HepG2 (cell line): Measurements from ENCODE around the gene UBE3B. TPM values are rescaled to one million over a fixed set of nuclear protein-coding genes. Genes with fewer than 3 reads are reported as not detected.

Experiments
- ATAC-seq: fragments of 200-7000 bp; cut with Tn5 transposase; 3 replicates; pipeline ENCODE4 v1.9.1; 2020; ENCODE audit warnings: mild to moderate bottlenecking, moderate library complexity
- BruUV-seq: library from RNA; stranded (reverse); fragments of 400-500 nt; replicated peaks from 2 replicates; lab custom pipeline; 2021; lab: Mats Ljungman, UMichigan
- CTCF ChIA-PET: fragments of 300-600 bp; formaldehyde crosslinking; extraction: SDS; loops from one replicate; lab custom pipeline; 2021; ENCODE audit warnings: low total read pairs, inconsistent platforms, low intra/inter-chr PET ratio; lab: Yijun Ruan, JAX
- POLR2A ChIA-PET: fragments of 350-600 bp; sonication (Branson Sonifier 250); formaldehyde crosslinking; loops from one replicate; lab custom pipeline; 2020; ENCODE audit warnings: antibody characterized with exemption, inconsistent platforms; lab: Yijun Ruan, JAX
- DNase-seq: peaks from one replicate; pipeline ENCODE4 v3.0.0-alpha.2; 2015; ENCODE audit warnings: low spot score
- FAIRE-seq: peaks from 3 replicates; lab custom pipeline; 2011; peaks lifted over from hg19 to GRCh38; lab: Jason Lieb, UNC
- H2AFZ ChIP-seq: one replicate; pipeline ENCODE4 v1.6.1; 2011; ENCODE audit warnings: low read length, inconsistent platforms
- H3K27ac ChIP-seq: fragments of 300-600 bp; 3 replicates; pipeline ENCODE4 v1.8.0; 2011; ENCODE audit warnings: mixed run types, mild to moderate bottlenecking, mixed read lengths, low read length, inconsistent platforms; ENCODE audit not compliant: insufficient read depth; ENCODE audit errors: extremely low read length
- H3K27me3 ChIP-seq, 2 experiments: fragments of 200-600 bp in 1 of 2; 2 replicates in 1 of 2; 3 replicates in 1 of 2; pipeline versions ENCODE4 v1.6.0 to v1.8.0; 2011; ENCODE audit warnings: low read length in 2 of 2, mild to moderate bottlenecking in 2 of 2, moderate library complexity in 2 of 2, inconsistent platforms in 1 of 2; ENCODE audit not compliant: insufficient read depth in 2 of 2, control insufficient read depth in 1 of 2
- H3K36me3 ChIP-seq, 2 experiments: fragments of 200-600 bp in 1 of 2; replicated peaks in 1 of 2; 2 replicates in 1 of 2; 3 replicates in 1 of 2; pipeline versions ENCODE4 v1.5.1 to v1.8.0; 2011; ENCODE audit warnings: low read length in 2 of 2, inconsistent platforms in 1 of 2; ENCODE audit not compliant: insufficient read depth in 2 of 2, control insufficient read depth in 1 of 2
- H3K4me1 ChIP-seq: 2 replicates; pipeline ENCODE4 v1.5.1; 2012; ENCODE audit warnings: low read length, inconsistent platforms; ENCODE audit not compliant: insufficient read depth
- H3K4me2 ChIP-seq: 2 replicates; pipeline ENCODE4 v1.6.0; 2011; ENCODE audit warnings: low read depth, low read length, inconsistent platforms
- H3K4me3 ChIP-seq, 3 experiments: fragments of 200-600 bp in 1 of 3; sonication (generic), shearing (Covaris generic) in 1 of 3; replicated peaks in 1 of 3; 2 replicates each; pipeline ENCODE4 v1.5.1; 2011 to 2016; ENCODE audit warnings: low read length in 3 of 3, inconsistent platforms in 2 of 3, low read depth in 2 of 3, mild to moderate bottlenecking in 2 of 3, control low read depth in 1 of 3, mixed read lengths in 1 of 3; ENCODE audit not compliant: insufficient read depth in 1 of 3
- H3K79me2 ChIP-seq: one replicate; pipeline ENCODE4 v1.6.1; 2011; ENCODE audit warnings: low read length, inconsistent platforms; ENCODE audit not compliant: insufficient read depth
- H3K9ac ChIP-seq: 2 replicates; pipeline ENCODE4 v1.6.0; 2011; ENCODE audit warnings: mild to moderate bottlenecking, low read depth, low read length, inconsistent platforms; ENCODE audit not compliant: insufficient read depth
- H3K9me3 ChIP-seq: 2 replicates; pipeline ENCODE4 v1.5.1; 2012; ENCODE audit warnings: mild to moderate bottlenecking, low read length
- H4K20me1 ChIP-seq: 2 replicates; pipeline ENCODE4 v1.6.0; 2011; ENCODE audit warnings: inconsistent platforms, mild to moderate bottlenecking, low read length, moderate library complexity; ENCODE audit not compliant: insufficient read depth
- ARID3A ChIP-seq: IDR thresholded peaks from 2 replicates; pipeline ENCODE4 v1.6.1; 2012; ENCODE audit warnings: low read depth, low read length, improper control_type of control experiment
- ESRRA ChIP-seq: sonication (generic); formaldehyde crosslinking; IDR thresholded peaks from 2 replicates; pipeline ENCODE4 v1.5.1; 2020; ENCODE audit warnings: mild to moderate bottlenecking, low read depth, missing genetic modification reagents
- GPN1 ChIP-seq: sonication (generic); formaldehyde crosslinking; IDR thresholded peaks from 2 replicates; pipeline ENCODE4 v1.5.1; 2020; ENCODE audit warnings: missing genetic modification reagents, borderline replicate concordance
- NBN ChIP-seq: fragments of 450-650 bp; conservative IDR thresholded peaks from 2 replicates; pipeline ENCODE4 v1.6.1; 2017
- RBFOX2 ChIP-seq: fragments of 200-400 bp; formaldehyde crosslinking; IDR thresholded peaks from 2 replicates; pipeline ENCODE4 v1.6.1; 2017; ENCODE audit warnings: low read depth, mild to moderate bottlenecking, low read length
- RNF219 ChIP-seq: sonication (generic); formaldehyde crosslinking; IDR thresholded peaks from 2 replicates; pipeline ENCODE4 v1.5.0; 2020; ENCODE audit warnings: mild to moderate bottlenecking, missing genetic modification reagents
- TEAD2 ChIP-seq: sonication (generic); formaldehyde crosslinking; IDR thresholded peaks from 2 replicates; pipeline ENCODE4 v1.9.0; 2021; ENCODE audit warnings: missing genetic modification reagents
- XBP1 ChIP-seq: sonication (generic); formaldehyde crosslinking; IDR thresholded peaks from 2 replicates; pipeline ENCODE4 v1.5.0; 2020; ENCODE audit warnings: missing genetic modification reagents
- ZBTB7A ChIP-seq: sonication (generic); formaldehyde crosslinking; IDR thresholded peaks from 2 replicates; pipeline ENCODE4 v1.8.0; 2022; ENCODE audit warnings: mild to moderate bottlenecking, missing genetic modification reagents
- WGBS: methylation state at CpG from one replicate; pipeline ENCODE4 v1.1.6; 2017; ENCODE audit warnings: low lambda C conversion rate; 5-methylcytosine and 5-hydroxymethylcytosine counted together
- in situ Hi-C: cut with HindIII; loops from 2 replicates; pipeline ENCODE4 v1.10.0; 2017; ENCODE audit warnings: low pct_unique_long_range_greater_than_20kb; ENCODE audit not compliant: extremely low pct_ligation_motif_present
- intact Hi-C: fragments of 100-400 bp; cut with micrococcal nuclease; formaldehyde crosslinking; loops from one replicate; pipeline ENCODE4 v1.10.0; 2022; ENCODE audit not compliant: unreplicated experiment
- polyA plus RNA-seq, 8 experiments: library from polyadenylated mRNA; depleted of rRNA in 3 of 8; stranded (reverse) in 7 of 8; unstranded in 1 of 8; fragments of >200 nt; fragmentation: Illumina TruSeq in 4 of 8; extraction: Trizol in 4 of 8; gene quantifications; 2 replicates each; pipeline versions ENCODE4 v1.2.1 to v1.2.3, GENCODE V29; 2011 to 2016; ENCODE audit warnings: low read depth in 4 of 8, missing spikeins in 1 of 8, mixed read lengths in 1 of 8; ENCODE audit not compliant: insufficient read depth in 1 of 8
- total RNA-seq, 5 experiments: library from RNA; depleted of rRNA; stranded (reverse); fragments of >200 nt; fragmentation: Illumina TruSeq; extraction: Trizol; gene quantifications; 2 replicates each; pipeline ENCODE4 v1.2.3, GENCODE V29; 2016; ENCODE audit warnings: low read depth in 1 of 5

Gene UBE3B
- total and polyA plus RNA-seq, 2 of the 13 experiments (the other 11 are each of a cell fraction or from before 2014, with no cell fraction given), result 22.7 to 25.3 TPM

- no peak for TF ChIP-seq RNF219 (CRISPR knock-in tag)
- TF ChIP-seq ZBTB7A (CRISPR knock-in tag), result no peak
- TF ChIP-seq ARID3A, result no peak
- TF ChIP-seq XBP1 (CRISPR knock-in tag), result no peak
- no peak for TF ChIP-seq TEAD2 (CRISPR knock-in tag)
Observed at GRCh38 chr12:109580684-109581333, 103.4 kb downstream of the UBE3B start (continued).

DNA sequence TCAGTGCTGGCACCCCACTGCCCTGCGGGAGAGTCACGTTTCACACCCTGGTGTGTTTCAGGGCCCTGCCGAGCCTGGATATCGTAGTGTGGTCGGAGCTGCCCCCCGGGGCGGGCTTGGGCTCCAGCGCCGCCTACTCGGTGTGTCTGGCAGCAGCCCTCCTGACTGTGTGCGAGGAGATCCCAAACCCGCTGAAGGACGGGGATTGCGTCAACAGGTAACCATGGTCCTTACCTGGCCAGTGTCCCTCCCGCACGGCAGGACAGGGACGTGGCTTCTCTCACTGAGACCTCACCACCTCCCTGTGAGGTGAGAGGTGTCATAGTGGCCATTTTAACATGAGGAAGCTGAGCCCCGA lies 103.9 kb downstream of the UBE3B start:
- WGBS, result 98% methylated on average over 7 of the region's 18 CpGs
- intact Hi-C loops, result no loop called here
- Histone ChIP-seq H3K4me1 (peaks cover 41% of the 10 kb centered on the region), H2AFZ (no peak overlapping the region), H3K27me3 (no peaks in the 10 kb centered on the region), H3K36me3 (peaks cover 16 to 63% of the 10 kb centered on the region in 2 experiments), H3K4me2 (no peak overlapping the region), H3K9me3 (no peaks in the 10 kb centered on the region), H3K9ac (no peak overlapping the region), H3K79me2 (peaks cover 3% of the 10 kb centered on the region), H3K27ac (no peak overlapping the region), H4K20me1 (no peaks in the 10 kb centered on the region), H3K4me3 (no peak overlapping the region)
- BruUV-seq, result no TSS peak
- DNase-seq (no peak), FAIRE-seq (no peak), ATAC-seq (no peak)
- POLR2A ChIA-PET, result no interaction called here
- CTCF ChIA-PET, result no interaction called here
- TF ChIP-seq ESRRA (CRISPR knock-in tag) (no peak), GPN1 (CRISPR knock-in tag) (no peak), NBN (no peak), RBFOX2 (0 out of 2 replicates have a peak, but pooled peaks have one; percentile 39)
- in situ Hi-C loops, result no loop called here
